A673 (cell line): ENCODE measurements around the gene SPAG16. TPM values are rescaled to one million over a fixed set of nuclear protein-coding genes. Genes with fewer than 3 reads are reported as not detected.

Experiments
- BruUV-seq: library from RNA; stranded (reverse); fragments of 400-500 nt; replicated peaks from 2 replicates; lab custom pipeline; 2021; lab: Mats Ljungman, UMichigan
- CTCF ChIA-PET: fragments of 300-600 bp; sonication (Branson Sonifier 250); formaldehyde crosslinking; loops from one replicate; lab custom pipeline; 2022; ENCODE audit warnings: antibody characterized with exemption; lab: Charles Lee
- POLR2A ChIA-PET: fragments of 300-600 bp; sonication (Branson Sonifier 250); formaldehyde crosslinking; loops from one replicate; lab custom pipeline; 2022; ENCODE audit warnings: antibody characterized with exemption; ENCODE audit not compliant: low non-redundant PET; lab: Charles Lee
- DNase-seq: peaks from one replicate; pipeline ENCODE4 v3.0.0-alpha.2; 2015; ENCODE audit warnings: low spot score
- H3K27ac ChIP-seq: fragments of 200-600 bp; sonication (generic); 2 replicates; pipeline ENCODE4 v1.5.1; 2016; ENCODE audit warnings: mixed run types, low read depth, mild to moderate bottlenecking, mixed read lengths, antibody characterized with exemption, low read length; ENCODE audit not compliant: poor library complexity, severe bottlenecking
- H3K27me3 ChIP-seq: fragments of 200-600 bp; sonication (generic); replicated peaks from 2 replicates; pipeline ENCODE4 v1.6.1; 2017; ENCODE audit warnings: mixed run types, low read depth, mild to moderate bottlenecking, mixed read lengths, antibody characterized with exemption, low read length; ENCODE audit not compliant: insufficient read depth, poor library complexity
- H3K36me3 ChIP-seq: fragments of 200-600 bp; sonication (generic); 2 replicates; pipeline ENCODE4 v1.6.1; 2016; ENCODE audit warnings: mixed run types, mild to moderate bottlenecking, mixed read lengths, antibody characterized with exemption, low read length; ENCODE audit not compliant: insufficient read depth, poor library complexity, severe bottlenecking
- H3K4me1 ChIP-seq: fragments of 200-600 bp; sonication (generic); 2 replicates; pipeline ENCODE4 v1.6.1; 2017; ENCODE audit warnings: mixed run types, mild to moderate bottlenecking, mixed read lengths, antibody characterized with exemption, low read length; ENCODE audit not compliant: insufficient read depth, poor library complexity, severe bottlenecking
- H3K4me3 ChIP-seq: fragments of 200-600 bp; sonication (generic); 2 replicates; pipeline ENCODE4 v1.5.1; 2016; ENCODE audit warnings: low read depth, mixed run types, mild to moderate bottlenecking, mixed read lengths, low read length; ENCODE audit not compliant: poor library complexity, severe bottlenecking
- H3K9me3 ChIP-seq: fragments of 200-600 bp; sonication (generic); 2 replicates; pipeline ENCODE4 v1.6.1; 2016; ENCODE audit warnings: mixed run types, low read depth, mild to moderate bottlenecking, mixed read lengths, antibody characterized with exemption, low read length; ENCODE audit not compliant: poor library complexity, severe bottlenecking
- CTCF ChIP-seq: fragments of 300-800, 200-600 bp; sonication (generic); conservative IDR thresholded peaks from 2 replicates; pipeline ENCODE4 v1.5.1; 2017; ENCODE audit warnings: low read depth, mild to moderate bottlenecking, antibody characterized with exemption, low read length, moderate library complexity, mixed read lengths
- EZH2 ChIP-seq: fragments of 200-600 bp; sonication (generic); IDR thresholded peaks from 2 replicates; pipeline ENCODE4 v1.6.1; 2017; ENCODE audit warnings: borderline replicate concordance, low read depth, mild to moderate bottlenecking, mixed read lengths, antibody characterized with exemption, low read length; ENCODE audit not compliant: poor library complexity, severe bottlenecking
- intact Hi-C: fragments of 100-400 bp; cut with micrococcal nuclease; formaldehyde crosslinking; loops from one replicate; pipeline ENCODE4 v1.10.0; 2022; ENCODE audit not compliant: unreplicated experiment
- total RNA-seq: library from RNA; stranded (reverse); gene quantifications from 2 replicates; pipeline ENCODE4 v1.2.3, GENCODE V29; 2021

SPAG16 gene
- total RNA-seq, 1 experiment from 2014 or later = 13.1 TPM

GRCh38 chr2:214315324-214315723 lies 1031.1 kb downstream of the SPAG16 start:
- H3K27ac ChIP-seq = no peak overlapping the region
- BruUV-seq = no TSS peak
- no peak for DNase-seq
- ChIA-PET POLR2A (no interaction called here), CTCF (no interaction called here)
- no peaks in the 10 kb centered on the region for H3K9me3 ChIP-seq
- no peaks in the 10 kb centered on the region for H3K4me1 ChIP-seq
- intact Hi-C loops = no loop called here
- H3K4me3 ChIP-seq = no peak overlapping the region
- H3K36me3 ChIP-seq = no peaks in the 10 kb centered on the region
- no peak for TF ChIP-seq EZH2
- no peak for TF ChIP-seq CTCF
- H3K27me3 ChIP-seq = no peaks in the 10 kb centered on the region

GRCh38 chr2:214320211-214320610 lies 1035.9 kb downstream of the SPAG16 start:
- no peaks in the 10 kb centered on the region for H3K9me3 ChIP-seq
- BruUV-seq = no TSS peak
- POLR2A ChIA-PET = no interaction called here

GRCh38 chr2:214322662-214323061 lies 1038.4 kb downstream of the SPAG16 start:
- Histone ChIP-seq H3K4me1 (no peaks in the 10 kb centered on the region), H3K4me3 (no peak overlapping the region), H3K36me3 (no peaks in the 10 kb centered on the region), H3K27me3 (peaks cover 3% of the 10 kb centered on the region), H3K9me3 (no peaks in the 10 kb centered on the region), H3K27ac (no peak overlapping the region)
- ChIA-PET POLR2A (no interaction called here), CTCF (no interaction called here)
- no peak for DNase-seq
- intact Hi-C loops = no loop called here
- TF ChIP-seq CTCF (no peak), EZH2 (no peak)
- no TSS peak for BruUV-seq

More at GRCh38 chr2:214320211-214320610, 1035.9 kb downstream of the SPAG16 start:
- H3K27ac ChIP-seq = no peak overlapping the region
- H3K4me3 ChIP-seq = no peak overlapping the region
- CTCF ChIA-PET = no interaction called here
- H3K4me1 ChIP-seq = no peaks in the 10 kb centered on the region
- H3K36me3 ChIP-seq = no peaks in the 10 kb centered on the region
- TF ChIP-seq CTCF = no peak
- intact Hi-C loops = no loop called here
- DNase-seq = no peak
- peaks cover 3% of the 10 kb centered on the region for H3K27me3 ChIP-seq
